ENCODE data around the gene ELAC2.

Gene ELAC2

GRCh38 chr17:13003927-13004326, 13.9 kb downstream of the ELAC2 start:
- Histone ChIP-seq H3K27me3 (ENCODE audit: control insufficient read depth, insufficient read depth, low read length) (no peaks in the 10 kb centered on the region), H3K79me2 (peaks cover 2% of the 10 kb centered on the region), H3K4me1 (no peaks in the 10 kb centered on the region), H3K9me3 (ENCODE audit: control insufficient read depth, low read length) (no peaks in the 10 kb centered on the region), H3K9ac (no peak overlapping the region), H3K4me2 (ENCODE audit: low read length) (no peak overlapping the region), H3K4me3 (ENCODE audit: low read depth, low read length) (no peak overlapping the region), H3K36me3 (ENCODE audit: control insufficient read depth, insufficient read depth, low read length) (no peaks in the 10 kb centered on the region), H3K27ac (no peak overlapping the region), H2AFZ (no peak overlapping the region)
- no peak for TF ChIP-seq CTCF (IDR thresholded peaks at IDR 0.05)

- no peaks in the 10 kb centered on the region for H3K9me3 ChIP-seq (ENCODE audit: control insufficient read depth, low read length)
- H3K9ac ChIP-seq, result no peak overlapping the region
- no peak overlapping the region for H3K4me2 ChIP-seq (ENCODE audit: low read length)
- H3K27me3 ChIP-seq (ENCODE audit: control insufficient read depth, insufficient read depth, low read length), result no peaks in the 10 kb centered on the region
- no peak overlapping the region for H3K4me3 ChIP-seq (ENCODE audit: low read depth, low read length)
- TF ChIP-seq CTCF (IDR thresholded peaks at IDR 0.05), result no peak
- H3K4me1 ChIP-seq, result no peaks in the 10 kb centered on the region
- peaks cover 2% of the 10 kb centered on the region for H3K79me2 ChIP-seq
- no peak overlapping the region for H2AFZ ChIP-seq
- H3K27ac ChIP-seq, result no peak overlapping the region
- no peaks in the 10 kb centered on the region for H3K36me3 ChIP-seq (ENCODE audit: control insufficient read depth, insufficient read depth, low read length)
Observed at GRCh38 chr17:13003454-13003851, 14.4 kb downstream of the ELAC2 start.

GRCh38 chr17:13002761-13003453, 14.9 kb downstream of the ELAC2 start:
- no peak overlapping the region for H3K9ac ChIP-seq
- no peak overlapping the region for H3K27ac ChIP-seq
- peaks cover 2% of the 10 kb centered on the region for H3K79me2 ChIP-seq
- no peaks in the 10 kb centered on the region for H3K9me3 ChIP-seq (ENCODE audit: control insufficient read depth, low read length)
- no peak overlapping the region for H3K4me2 ChIP-seq (ENCODE audit: low read length)
- H3K4me1 ChIP-seq, result no peaks in the 10 kb centered on the region
- no peaks in the 10 kb centered on the region for H3K36me3 ChIP-seq (ENCODE audit: control insufficient read depth, insufficient read depth, low read length)
- no peaks in the 10 kb centered on the region for H3K27me3 ChIP-seq (ENCODE audit: control insufficient read depth, insufficient read depth, low read length)
- H2AFZ ChIP-seq, result no peak overlapping the region
- no peak overlapping the region for H3K4me3 ChIP-seq (ENCODE audit: low read depth, low read length)
- TF ChIP-seq CTCF (IDR thresholded peaks at IDR 0.05), result peak; percentile 86

- Histone ChIP-seq H3K4me3 (ENCODE audit: low read depth, low read length) (no peak overlapping the region), H3K36me3 (ENCODE audit: control insufficient read depth, insufficient read depth, low read length) (no peaks in the 10 kb centered on the region), H3K27me3 (ENCODE audit: control insufficient read depth, insufficient read depth, low read length) (no peaks in the 10 kb centered on the region), H3K4me1 (no peaks in the 10 kb centered on the region), H3K79me2 (peaks cover 2% of the 10 kb centered on the region), H3K9me3 (ENCODE audit: control insufficient read depth, low read length) (no peaks in the 10 kb centered on the region), H3K27ac (no peak overlapping the region), H2AFZ (no peak overlapping the region), H3K9ac (no peak overlapping the region), H3K4me2 (ENCODE audit: low read length) (no peak overlapping the region)
- TF ChIP-seq CTCF (IDR thresholded peaks at IDR 0.05), result no peak
Observed at GRCh38 chr17:13001991-13002615, 15.7 kb downstream of the ELAC2 start.

- H3K36me3 ChIP-seq (ENCODE audit: control insufficient read depth, insufficient read depth, low read length), result no peaks in the 10 kb centered on the region
- no peak overlapping the region for H3K27ac ChIP-seq
- no peaks in the 10 kb centered on the region for H3K4me1 ChIP-seq
- peaks cover 2% of the 10 kb centered on the region for H3K79me2 ChIP-seq
- TF ChIP-seq CTCF (IDR thresholded peaks at IDR 0.05), result no peak
- no peak overlapping the region for H3K4me3 ChIP-seq (ENCODE audit: low read depth, low read length)
- no peaks in the 10 kb centered on the region for H3K9me3 ChIP-seq (ENCODE audit: control insufficient read depth, low read length)
- no peak overlapping the region for H3K9ac ChIP-seq
- H3K27me3 ChIP-seq (ENCODE audit: control insufficient read depth, insufficient read depth, low read length), result no peaks in the 10 kb centered on the region
- no peak overlapping the region for H2AFZ ChIP-seq
- no peak overlapping the region for H3K4me2 ChIP-seq (ENCODE audit: low read length)
Observed at GRCh38 chr17:13000561-13000960, 17.3 kb downstream of the ELAC2 start.
